HG03095 (cell line): ENCODE results near the gene PDE7B.
"Not testable (repeated sequence)": the region's sequence is repeated elsewhere in the genome, so short reads cannot be mapped to it uniquely, and the experiment has no call there.

Experiments used
- ATAC-seq: cut with Tn5 transposase; IDR thresholded peaks from one replicate; pipeline ENCODE4 v1.9.1; 2021; ENCODE audit warnings: moderate library complexity; ENCODE audit not compliant: unreplicated experiment

Gene PDE7B

DNA sequence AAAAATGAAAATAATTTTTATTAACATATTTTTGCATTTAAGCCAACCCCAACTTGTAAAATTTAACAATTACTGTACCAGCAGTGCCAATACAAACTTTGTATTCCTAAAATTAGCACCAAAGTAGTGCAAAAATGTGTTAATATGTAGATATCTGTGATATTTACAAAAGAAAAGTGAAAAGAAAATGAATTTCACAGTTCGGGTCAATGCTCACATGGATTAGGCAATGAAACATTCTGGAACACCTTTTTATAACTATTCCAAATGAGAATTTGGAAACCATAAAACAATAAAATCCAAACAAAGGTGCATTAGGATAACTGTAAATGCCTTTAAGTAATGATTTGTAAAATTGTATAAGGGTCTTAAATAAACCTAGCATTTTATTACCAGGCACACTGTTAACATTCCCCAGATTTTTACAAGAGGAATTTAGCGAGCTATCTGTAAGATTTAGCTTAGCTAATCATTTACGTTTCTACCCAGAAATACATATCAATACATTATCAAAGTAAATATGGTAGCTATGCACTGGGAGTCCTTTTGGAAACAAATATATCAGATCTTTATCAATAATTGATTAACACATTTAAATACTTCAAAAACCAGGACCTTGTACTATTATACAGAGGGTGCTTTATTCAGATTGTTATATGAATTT lies 286.4 kb downstream of the PDE7B start:
- ATAC-seq, result no peak

DNA sequence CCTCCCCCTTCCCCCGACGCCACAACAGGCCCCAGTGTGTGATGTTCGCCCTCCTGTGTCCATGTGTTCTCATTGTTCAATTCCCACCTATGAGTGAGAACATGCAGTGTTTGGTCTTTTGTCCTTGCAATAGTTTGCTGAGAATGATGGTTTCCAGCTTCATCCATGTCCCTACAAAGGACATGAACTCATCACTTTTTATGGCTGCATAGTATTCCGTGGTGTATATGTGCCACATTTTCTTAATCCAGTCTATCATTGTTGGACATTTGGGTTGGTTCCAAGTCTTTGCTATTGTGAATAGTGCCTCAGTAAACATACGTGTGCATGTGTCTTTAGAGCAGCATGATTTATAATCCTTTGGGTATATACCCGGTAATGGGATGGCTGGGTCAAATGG lies 287.6 kb downstream of the PDE7B start:
- not testable (repeated sequence) for ATAC-seq

DNA sequence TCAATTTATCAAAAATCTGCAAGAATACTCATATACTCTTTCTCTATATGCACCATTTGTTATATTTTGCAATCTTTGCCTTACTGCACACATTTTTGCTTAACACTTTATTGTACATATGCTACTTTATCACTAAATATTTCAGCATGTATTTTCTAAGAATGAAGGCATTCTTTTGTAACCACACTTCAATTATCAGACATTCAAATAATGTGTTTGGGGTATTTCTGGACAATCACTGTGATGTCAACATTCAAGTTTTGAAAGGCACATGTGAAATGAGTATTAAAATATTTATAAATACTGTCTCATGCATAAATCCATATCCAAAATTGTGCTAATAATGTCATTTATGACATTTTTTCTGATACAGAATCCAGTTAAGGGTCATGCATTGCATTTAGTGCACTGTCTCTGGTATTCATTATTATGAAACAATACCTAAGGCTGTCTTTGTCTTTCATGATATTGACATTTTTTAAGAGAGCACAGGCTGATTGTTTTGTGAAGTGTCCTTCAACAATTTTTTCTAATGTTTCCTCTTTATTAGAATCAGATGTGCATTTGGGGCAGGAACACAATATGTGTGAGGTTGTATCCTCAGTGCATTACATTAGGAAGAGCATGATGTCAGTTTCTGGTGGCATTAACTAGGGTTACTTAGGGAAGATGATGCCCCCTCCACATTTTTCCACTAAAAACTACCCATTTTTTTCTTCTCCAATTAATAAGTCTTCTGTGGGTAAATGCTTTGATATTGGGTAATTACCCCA lies 292.9 kb downstream of the PDE7B start:
- no peak for ATAC-seq

DNA sequence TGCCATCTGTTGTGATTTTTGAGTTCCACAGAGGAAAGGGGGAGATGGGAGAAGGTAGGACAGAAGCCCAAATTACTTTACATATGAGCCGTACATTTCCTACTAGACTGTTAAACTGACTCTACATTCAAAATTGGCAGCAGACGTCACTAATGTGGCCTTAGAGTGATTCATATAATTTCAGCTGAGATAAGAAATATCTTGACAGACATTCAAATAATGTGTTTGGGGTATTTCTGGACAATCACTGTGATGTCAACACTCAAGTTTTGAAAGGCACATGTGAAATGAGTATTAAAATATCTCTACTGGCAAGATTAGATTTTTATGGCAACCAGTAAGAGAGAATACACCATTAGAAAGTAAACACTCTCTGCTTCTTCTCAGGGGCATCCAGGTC lies 294.6 kb downstream of the PDE7B start:
- ATAC-seq, result no peak

DNA sequence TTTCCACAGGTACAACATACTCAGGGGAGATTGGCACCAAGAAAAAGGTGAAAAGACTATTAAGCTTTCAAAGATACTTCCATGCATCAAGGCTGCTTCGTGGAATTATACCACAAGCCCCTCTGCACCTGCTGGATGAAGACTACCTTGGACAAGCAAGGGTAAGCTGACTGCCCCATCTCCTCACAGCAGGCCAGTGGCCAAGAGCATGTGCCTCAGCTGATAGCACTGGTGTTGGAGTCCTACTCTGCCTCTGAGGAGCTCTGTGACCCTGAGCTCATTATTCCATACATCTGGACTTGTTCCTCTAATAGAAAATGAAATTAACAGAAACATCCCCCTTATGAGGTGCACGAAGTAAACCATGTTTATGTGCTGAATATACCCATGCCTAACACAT lies 295.8 kb downstream of the PDE7B start:
- no peak for ATAC-seq

DNA sequence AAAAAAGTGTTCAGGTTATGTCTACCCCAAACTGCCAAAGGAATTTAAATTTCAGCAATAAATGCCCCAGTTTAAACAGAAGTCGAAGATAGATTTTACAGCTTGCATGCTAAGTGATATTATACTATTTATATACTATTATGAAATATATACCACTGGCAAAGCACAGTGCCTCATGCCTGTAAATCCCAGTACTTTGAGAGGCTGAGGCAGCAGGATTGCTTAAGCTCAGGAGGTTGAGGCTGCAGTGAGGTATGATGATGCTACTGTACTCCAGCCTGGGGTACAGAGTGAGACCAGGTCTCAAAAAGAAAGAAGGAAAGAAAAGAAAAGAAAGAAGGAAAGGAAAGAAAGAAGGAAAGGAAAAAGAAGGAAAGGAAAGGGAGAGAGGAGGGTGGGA lies 296.6 kb downstream of the PDE7B start:
- no peak for ATAC-seq

DNA sequence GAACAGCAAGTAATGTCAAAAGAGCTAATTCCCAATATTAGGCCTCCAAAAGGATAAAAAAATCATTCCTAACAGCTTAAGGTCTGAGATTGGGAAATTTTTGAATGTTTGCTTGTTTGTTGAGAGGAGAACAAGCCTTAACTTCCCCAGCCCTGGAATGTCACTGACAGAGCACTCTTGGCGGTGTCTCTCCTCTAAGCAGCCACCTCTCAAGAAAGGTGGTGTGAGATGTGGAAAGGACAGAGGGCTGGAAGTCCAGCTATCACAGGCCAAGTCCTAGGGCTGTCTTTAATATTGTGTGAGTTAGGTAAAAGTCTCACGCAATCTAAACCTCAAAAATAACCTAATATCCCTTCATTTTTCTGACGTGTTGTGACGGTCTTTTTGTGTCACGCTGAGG lies 297.0 kb downstream of the PDE7B start:
- ATAC-seq, result no peak

DNA sequence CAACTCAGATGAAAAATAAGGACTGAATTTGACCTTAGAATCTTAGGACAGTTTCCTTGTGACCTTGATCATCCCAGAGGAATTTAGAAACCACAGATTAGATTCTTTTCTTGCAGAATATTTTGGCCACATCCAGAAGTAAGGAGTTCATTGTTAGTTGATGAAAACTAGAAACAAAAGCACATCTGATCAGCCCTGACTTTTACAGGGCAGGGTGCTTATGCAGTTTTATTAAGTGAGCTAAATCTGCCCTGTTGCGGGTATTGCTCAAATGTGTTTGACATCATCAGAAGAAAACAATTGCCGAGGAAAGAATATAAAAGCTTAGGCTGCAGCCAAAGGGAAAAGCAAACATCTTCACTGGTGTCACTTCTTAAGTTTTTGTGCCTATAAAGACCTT lies 297.8 kb downstream of the PDE7B start:
- ATAC-seq, result no peak

DNA sequence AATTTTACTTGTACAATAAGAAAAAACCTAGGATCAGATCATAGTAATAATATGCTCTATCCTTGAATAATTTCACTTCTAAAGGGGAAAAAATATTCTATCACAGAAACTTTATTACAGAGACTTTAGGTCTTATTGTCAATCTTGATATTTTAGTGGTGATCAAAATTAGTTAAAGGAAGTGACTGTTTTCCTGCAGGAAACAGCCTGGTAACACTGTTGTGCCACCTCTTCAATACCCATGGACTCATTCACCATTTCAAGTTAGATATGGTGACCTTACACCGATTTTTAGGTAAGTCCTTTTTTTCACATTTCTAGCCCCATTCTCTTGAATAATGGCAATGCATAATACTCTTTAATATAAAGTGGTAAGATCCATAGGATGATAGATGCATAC lies 299.5 kb downstream of the PDE7B start:
- no peak for ATAC-seq

DNA sequence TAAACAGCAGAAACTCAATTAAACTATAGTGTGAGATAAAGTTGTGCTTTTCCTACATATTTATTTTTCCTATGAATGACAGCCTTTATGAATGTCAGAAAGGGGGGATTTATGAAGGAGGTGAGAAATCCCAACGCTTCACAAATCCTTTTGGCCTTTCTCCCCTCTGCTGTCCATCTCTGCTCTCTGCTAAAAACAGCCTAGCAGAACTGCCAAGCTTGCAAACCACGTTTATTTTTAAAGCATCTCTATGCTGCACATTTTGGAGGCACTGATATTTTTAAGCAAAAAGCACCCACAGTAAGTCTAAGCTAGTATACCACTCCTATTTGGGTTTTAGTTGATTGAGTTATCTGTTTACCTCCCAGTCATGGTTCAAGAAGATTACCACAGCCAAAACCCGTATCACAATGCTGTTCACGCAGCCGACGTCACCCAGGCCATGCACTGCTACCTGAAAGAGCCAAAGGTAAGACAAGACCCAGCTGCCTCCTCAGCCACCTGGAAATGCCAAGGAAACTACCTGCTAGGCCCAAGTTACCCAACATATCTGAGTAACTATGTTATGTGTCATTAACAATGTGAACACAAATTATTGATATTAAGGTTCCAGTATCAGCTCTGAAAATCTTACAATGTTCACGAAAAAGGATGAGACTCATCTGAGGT lies 302.3 kb downstream of the PDE7B start:
- no peak for ATAC-seq

DNA sequence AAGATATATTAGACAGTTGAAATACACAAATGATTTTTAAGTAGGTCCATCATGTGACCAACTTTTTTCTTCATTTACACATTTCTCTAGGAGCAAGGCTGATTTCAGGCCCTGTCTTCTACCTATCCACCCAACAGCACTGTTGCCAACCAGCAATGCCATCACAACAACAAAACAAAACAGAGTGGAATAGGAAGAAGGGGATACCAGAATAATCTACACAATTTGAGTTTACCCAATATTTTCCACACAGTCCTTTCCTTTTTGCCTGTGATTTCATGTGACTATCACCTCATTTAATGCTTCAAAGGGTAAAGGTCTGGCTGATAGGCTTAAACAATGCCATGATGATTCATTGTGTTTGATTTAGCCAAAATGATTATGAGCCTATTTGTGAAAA lies 303.7 kb downstream of the PDE7B start:
- no peak for ATAC-seq

DNA sequence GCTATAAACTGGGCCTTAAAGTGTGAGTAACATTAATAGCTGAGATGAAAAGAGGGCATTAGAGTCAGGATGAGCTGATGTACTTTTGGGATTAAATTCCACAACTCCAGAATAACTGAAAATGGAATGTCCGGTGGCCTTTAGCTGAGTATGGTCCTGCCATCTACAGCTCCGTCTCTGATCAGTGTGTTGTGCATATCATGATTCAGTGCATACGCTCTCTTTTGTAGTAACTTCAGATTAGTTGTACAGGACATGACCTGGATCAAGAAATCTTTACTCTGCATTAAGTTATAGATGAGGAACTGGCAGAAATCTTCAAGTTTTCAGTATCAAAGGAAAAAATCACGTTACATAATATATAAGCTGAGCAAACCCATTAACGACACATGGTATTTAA lies 306.2 kb downstream of the PDE7B start:
- ATAC-seq, result no peak

DNA sequence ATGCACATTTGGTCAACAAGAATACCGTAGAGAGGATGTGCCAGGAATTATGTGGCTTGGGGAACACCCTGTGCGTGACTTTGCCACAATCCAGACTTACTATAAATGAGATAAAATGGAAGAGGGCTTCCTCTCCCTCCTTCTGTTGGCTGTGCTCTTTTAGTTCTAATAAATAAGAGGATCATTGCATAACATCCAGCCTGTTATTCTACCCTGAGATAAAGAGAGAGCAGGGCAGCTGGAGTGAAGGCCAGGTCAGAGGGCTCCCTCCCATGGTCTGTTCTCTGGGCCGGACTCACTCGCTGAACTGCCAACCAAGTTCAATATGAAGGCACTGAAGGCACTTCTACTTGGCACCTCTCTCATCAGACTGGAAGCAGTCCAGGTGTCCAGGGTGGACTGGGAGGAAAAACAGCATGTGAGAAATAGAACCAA lies 306.9 kb downstream of the PDE7B start:
- ATAC-seq, result no peak

DNA sequence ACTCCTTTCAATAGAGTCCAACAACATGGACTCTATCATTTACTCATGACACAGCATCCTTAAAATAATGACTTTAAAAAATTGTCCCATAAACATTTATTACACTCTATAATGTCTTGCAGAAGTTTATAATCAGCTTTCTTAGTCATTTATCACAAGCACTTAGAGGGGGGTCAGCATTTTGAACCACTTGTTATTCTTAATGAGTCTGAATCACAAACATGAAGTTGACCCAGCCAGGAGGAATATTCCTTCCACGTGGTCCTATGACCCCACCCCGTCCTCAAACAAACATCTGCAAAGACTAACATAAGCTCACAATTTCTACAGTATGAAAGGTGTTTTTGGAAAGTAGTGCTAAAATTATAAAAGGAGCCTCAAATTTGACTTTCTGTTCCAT lies 307.5 kb downstream of the PDE7B start:
- no peak for ATAC-seq

DNA sequence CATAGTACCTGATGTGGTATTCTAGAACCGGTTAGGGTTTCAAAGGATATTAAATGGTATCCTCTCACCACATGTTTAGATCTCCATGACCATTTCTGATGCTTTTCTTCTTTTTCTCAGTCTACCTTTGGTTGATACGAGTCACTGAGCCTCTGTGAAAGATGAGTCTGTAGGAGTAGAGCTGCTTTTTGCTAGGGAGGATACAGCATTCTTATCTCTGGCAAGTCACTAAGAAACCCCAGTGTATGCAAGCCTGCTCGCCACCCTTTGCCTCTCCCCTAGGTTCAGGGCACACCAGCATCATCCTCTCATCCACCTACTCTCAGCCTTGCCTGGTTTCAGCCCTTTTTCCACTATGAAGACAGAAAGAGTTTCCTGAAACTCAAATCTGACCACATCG lies 308.7 kb downstream of the PDE7B start:
- no peak for ATAC-seq

DNA sequence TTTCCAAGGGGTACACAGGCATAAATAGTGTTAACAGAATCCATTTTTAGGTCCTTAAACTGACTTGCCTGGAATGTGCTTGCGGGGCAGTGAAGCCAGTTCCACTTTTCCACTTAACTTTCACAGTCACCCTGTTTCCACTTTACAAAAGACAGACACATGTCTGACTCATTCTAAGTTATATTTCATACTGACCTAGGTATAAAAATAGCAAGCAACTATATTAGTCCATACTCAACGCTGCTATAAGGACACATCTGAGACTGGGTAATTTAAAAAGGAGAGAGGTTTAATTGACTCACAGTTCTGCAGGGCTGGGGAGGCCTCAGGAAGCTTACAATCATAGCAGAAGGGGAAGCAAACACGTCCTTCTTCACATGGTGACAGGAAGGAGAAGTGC lies 310.4 kb downstream of the PDE7B start:
- no peak for ATAC-seq

DNA sequence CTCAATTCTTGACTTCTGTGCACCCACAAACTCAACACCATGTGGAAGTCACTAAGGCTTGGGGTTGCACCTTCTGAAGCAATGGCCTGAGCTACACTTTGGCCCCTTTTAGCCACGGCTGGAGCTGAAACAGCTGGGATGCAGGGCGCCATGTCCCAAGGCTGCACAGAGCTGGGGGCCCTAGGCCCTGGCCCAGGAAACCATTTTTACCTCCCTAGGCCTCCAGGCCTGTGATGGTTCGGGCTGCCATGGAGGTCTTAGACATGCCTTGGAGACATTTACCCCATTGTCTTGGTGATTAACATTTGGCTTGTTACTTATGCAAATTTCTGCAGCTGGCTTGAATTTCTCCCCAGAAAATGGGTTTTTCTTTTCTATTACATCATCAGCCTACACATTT lies 311.8 kb downstream of the PDE7B start:
- ATAC-seq, result no peak

DNA sequence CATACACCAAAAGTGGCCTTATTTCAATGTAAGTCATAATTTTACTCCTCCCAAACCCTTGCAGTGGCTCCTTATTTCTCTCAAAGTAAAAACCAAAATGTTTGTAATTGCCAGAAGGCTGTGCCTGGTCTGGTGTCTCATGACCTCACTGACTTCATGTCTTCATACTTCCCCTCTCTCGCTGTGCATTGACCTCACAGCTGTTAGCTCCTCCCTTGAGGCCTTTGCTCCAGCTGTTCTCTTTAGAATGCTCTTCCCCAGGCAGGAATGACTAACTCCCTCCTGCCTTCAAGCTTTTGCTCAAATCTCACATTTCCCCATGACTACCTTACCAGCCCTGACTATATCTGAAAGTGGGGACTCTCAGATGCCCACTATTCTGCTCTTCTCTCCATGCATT lies 315.3 kb downstream of the PDE7B start:
- no peak for ATAC-seq

DNA sequence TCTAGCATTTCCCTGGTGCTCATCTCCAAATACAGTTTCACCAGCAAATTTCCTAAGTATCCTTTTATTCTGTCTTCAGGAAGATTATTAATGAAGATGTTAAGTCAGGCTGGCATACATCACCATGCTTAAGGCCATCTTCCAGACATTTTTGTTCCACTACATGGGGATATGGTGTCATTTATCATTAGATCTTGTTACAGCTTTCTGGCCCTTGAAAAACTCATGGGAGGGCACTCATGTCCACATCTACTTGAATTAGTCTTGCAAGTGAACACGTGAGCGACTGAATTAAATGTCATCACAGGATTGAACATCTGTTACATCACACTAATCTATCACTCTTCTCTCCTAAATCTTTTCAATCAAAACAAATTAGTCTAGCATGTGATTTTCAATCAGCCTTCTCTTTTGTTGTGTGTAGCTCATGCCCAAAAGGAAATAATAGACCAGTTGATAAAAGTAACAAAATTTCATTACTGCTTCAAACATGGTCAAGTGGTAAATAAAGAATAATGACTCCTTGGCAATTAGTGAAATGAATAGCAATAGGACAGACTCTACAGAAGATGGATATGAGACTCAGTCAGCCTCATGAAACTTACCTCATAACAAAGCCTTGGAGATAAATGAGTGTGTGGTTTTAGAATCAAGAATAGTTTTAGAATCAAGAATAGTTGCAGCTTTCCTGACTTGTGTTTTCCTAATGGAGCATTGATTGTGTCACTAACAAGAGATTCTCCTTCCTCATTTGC lies 318.1 kb downstream of the PDE7B start:
- ATAC-seq, result no peak

DNA sequence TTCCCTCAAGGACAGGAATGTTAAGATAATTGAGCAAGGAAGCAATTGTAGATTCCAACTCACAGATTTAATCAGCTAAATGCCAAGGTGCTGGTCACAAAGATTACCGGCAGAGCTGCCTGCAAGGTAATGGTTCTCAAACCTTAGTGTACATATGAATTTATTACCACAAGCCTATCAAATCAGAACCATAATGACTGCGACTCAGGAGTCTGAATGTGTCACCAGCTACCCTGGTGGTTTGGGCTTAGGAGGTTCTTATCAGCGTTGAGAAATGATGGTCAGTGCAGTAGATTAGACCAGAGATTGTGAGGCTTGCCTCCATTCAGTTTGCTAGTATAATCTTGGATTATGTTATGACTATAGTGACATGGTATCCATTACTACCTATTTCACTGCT lies 319.7 kb downstream of the PDE7B start:
- ATAC-seq, result no peak
